ENCODE measurements around the gene SPRYD3. TPM values are rescaled to one million over a fixed set of nuclear protein-coding genes. Genes with fewer than 3 reads are reported as not detected.

Gene SPRYD3
- polyA plus RNA-seq (2013, experiment 1 of 2) = 15.3 TPM
- 14.7 TPM for polyA plus RNA-seq (2013, experiment 2 of 2)

- Histone ChIP-seq H3K4me2 (ENCODE audit: low read length, poor library complexity, severe bottlenecking) (peak within 1 kb of the TSS; percentile 83), H3K9me3 (ENCODE audit: control insufficient read depth, low read length) (no peaks in the 10 kb centered on the region), H3K36me3 (ENCODE audit: control insufficient read depth in 1 of 2, insufficient read depth in 2 of 2, low read depth in 1 of 2, low read length in 2 of 2) (peaks cover 20 to 30% of the 10 kb centered on the region in 2 experiments), H3K9ac (ENCODE audit: low read length) (peak within 1 kb of the TSS; percentile 94), H3K27ac (ENCODE audit: low read length, poor library complexity, severe bottlenecking) (peak within 1 kb of the TSS; percentile 96), H2BK120ac (ENCODE audit: low read depth, low read length) (peak within 1 kb of the TSS; percentile 91), H2BK15ac (ENCODE audit: low read depth, poor library complexity, severe bottlenecking) (peak within 1 kb of the TSS; percentile 88), H3K4me3 (ENCODE audit: insufficient read depth in 1 of 2, low read depth in 1 of 2, low read length in 2 of 2) (peak within 1 kb of the TSS; percentile 68 to 87), H2AFZ (ENCODE audit: low read depth, low read length) (peak within 1 kb of the TSS; percentile 63), H2BK5ac (ENCODE audit: low read depth, low read length, poor library complexity, severe bottlenecking) (peak within 1 kb of the TSS; percentile 34), H2BK12ac (ENCODE audit: low read length in 2 of 2) (peak within 1 kb of the TSS in 1 of 2 experiments; percentile 85), H3K4me1 (ENCODE audit: control insufficient read depth, insufficient read depth, low read depth, low read length) (peaks cover 5% of the 10 kb centered on the region), H3K4ac (ENCODE audit: low read depth in 1 of 2, low read length in 2 of 2) (peak within 1 kb of the TSS; percentile 80 to 98), H4K8ac (ENCODE audit: low read length) (peak within 1 kb of the TSS; percentile 95), H3K18ac (ENCODE audit: low read depth in 1 of 2, low read length in 2 of 2) (peak within 1 kb of the TSS; percentile 93 to 99), H3K14ac (ENCODE audit: low read length in 2 of 2) (peak within 1 kb of the TSS in 1 of 2 experiments; percentile 88), H3K27me3 (ENCODE audit: control insufficient read depth in 1 of 2, insufficient read depth in 1 of 2, low read length in 2 of 2) (no peaks in the 10 kb centered on the region), H3K79me1 (replicated peaks; ENCODE audit: low read length, poor library complexity, severe bottlenecking) (peaks cover 25% of the 10 kb centered on the region), H4K91ac (ENCODE audit: low read length) (peak within 1 kb of the TSS; percentile 95), H2AK5ac (ENCODE audit: low read length, severe bottlenecking) (peak within 1 kb of the TSS; percentile 72), H3K23ac (ENCODE audit: low read length in 2 of 2) (peak within 1 kb of the TSS in 1 of 2 experiments; percentile 73)
- WGBS = 2% methylated on average over 62 of the region's 67 CpGs
- peak; percentile 98 for DNase-seq
These were observed at the start of gene SPRYD3 for GRCh38 chr12:53079226-53080117. Gene SPRYD3 (minus strand): TSS chr12:53079390. CDS start chr12:53079333, 57 bp downstream.

GRCh38 chr12:53127169-53127568, 48.0 kb upstream of the SPRYD3 start:
- no peak overlapping the region for H3K18ac ChIP-seq (ENCODE audit: low read depth in 1 of 2, low read length in 2 of 2)
- no peak overlapping the region for H3K9ac ChIP-seq (ENCODE audit: low read length)
- H3K14ac ChIP-seq (ENCODE audit: low read length in 2 of 2) = no peak overlapping the region
- H4K91ac ChIP-seq (ENCODE audit: low read length) = no peak overlapping the region
- H3K79me1 ChIP-seq (replicated peaks; ENCODE audit: low read length, poor library complexity, severe bottlenecking) = no peaks in the 10 kb centered on the region
- no peak overlapping the region for H3K23ac ChIP-seq (ENCODE audit: low read length in 2 of 2)
- no peak overlapping the region for H2BK15ac ChIP-seq (ENCODE audit: low read depth, poor library complexity, severe bottlenecking)
- H4K8ac ChIP-seq (ENCODE audit: low read length) = no peak overlapping the region
- no peak overlapping the region for H2BK5ac ChIP-seq (ENCODE audit: low read depth, low read length, poor library complexity, severe bottlenecking)
- H3K4ac ChIP-seq (ENCODE audit: low read depth in 1 of 2, low read length in 2 of 2) = no peak overlapping the region
- H3K4me3 ChIP-seq (ENCODE audit: insufficient read depth in 1 of 2, low read depth in 1 of 2, low read length in 2 of 2) = no peak overlapping the region
- no peak overlapping the region for H3K27ac ChIP-seq (ENCODE audit: low read length, poor library complexity, severe bottlenecking)
- H3K9me3 ChIP-seq (ENCODE audit: control insufficient read depth, low read length) = no peaks in the 10 kb centered on the region
- peaks cover 0 to 19% of the 10 kb centered on the region in 2 experiments for H3K27me3 ChIP-seq (ENCODE audit: control insufficient read depth in 1 of 2, insufficient read depth in 1 of 2, low read length in 2 of 2)
- no peak overlapping the region for H2BK120ac ChIP-seq (ENCODE audit: low read depth, low read length)
- no peak overlapping the region for H2AFZ ChIP-seq (ENCODE audit: low read depth, low read length)
- no peaks in the 10 kb centered on the region for H3K36me3 ChIP-seq (ENCODE audit: control insufficient read depth in 1 of 2, insufficient read depth in 2 of 2, low read depth in 1 of 2, low read length in 2 of 2)
- H2AK5ac ChIP-seq (ENCODE audit: low read length, severe bottlenecking) = no peak overlapping the region
- no peak overlapping the region for H3K4me2 ChIP-seq (ENCODE audit: low read length, poor library complexity, severe bottlenecking)
- H3K4me1 ChIP-seq (ENCODE audit: control insufficient read depth, insufficient read depth, low read depth, low read length) = peaks cover 5% of the 10 kb centered on the region
- no peak overlapping the region for H2BK12ac ChIP-seq (ENCODE audit: low read length in 2 of 2)
- 94% methylated on average over 1 of the region's 1 CpG for WGBS
- no peak for DNase-seq

GRCh38 chr12:53124352-53124723, 45.1 kb upstream of the SPRYD3 start:
- H2AK5ac ChIP-seq (ENCODE audit: low read length, severe bottlenecking) = no peak overlapping the region
- H3K4me3 ChIP-seq (ENCODE audit: insufficient read depth in 1 of 2, low read depth in 1 of 2, low read length in 2 of 2) = no peak overlapping the region
- H2AFZ ChIP-seq (ENCODE audit: low read depth, low read length) = no peak overlapping the region
- H4K8ac ChIP-seq (ENCODE audit: low read length) = no peak overlapping the region
- no peaks in the 10 kb centered on the region for H3K36me3 ChIP-seq (ENCODE audit: control insufficient read depth in 1 of 2, insufficient read depth in 2 of 2, low read depth in 1 of 2, low read length in 2 of 2)
- no peak overlapping the region for H3K9ac ChIP-seq (ENCODE audit: low read length)
- peaks cover 5% of the 10 kb centered on the region for H3K4me1 ChIP-seq (ENCODE audit: control insufficient read depth, insufficient read depth, low read depth, low read length)
- H3K4ac ChIP-seq (ENCODE audit: low read depth in 1 of 2, low read length in 2 of 2) = no peak overlapping the region
- no peak overlapping the region for H3K27ac ChIP-seq (ENCODE audit: low read length, poor library complexity, severe bottlenecking)
- no peaks in the 10 kb centered on the region for H3K79me1 ChIP-seq (replicated peaks; ENCODE audit: low read length, poor library complexity, severe bottlenecking)
- H3K14ac ChIP-seq (ENCODE audit: low read length in 2 of 2) = no peak overlapping the region
- no peaks in the 10 kb centered on the region for H3K9me3 ChIP-seq (ENCODE audit: control insufficient read depth, low read length)
- H2BK5ac ChIP-seq (ENCODE audit: low read depth, low read length, poor library complexity, severe bottlenecking) = no peak overlapping the region
- H4K91ac ChIP-seq (ENCODE audit: low read length) = no peak overlapping the region
- H3K23ac ChIP-seq (ENCODE audit: low read length in 2 of 2) = no peak overlapping the region
- peaks cover 0 to 11% of the 10 kb centered on the region in 2 experiments for H3K27me3 ChIP-seq (ENCODE audit: control insufficient read depth in 1 of 2, insufficient read depth in 1 of 2, low read length in 2 of 2)
- H3K18ac ChIP-seq (ENCODE audit: low read depth in 1 of 2, low read length in 2 of 2) = no peak overlapping the region
- H2BK12ac ChIP-seq (ENCODE audit: low read length in 2 of 2) = no peak overlapping the region
- no peak overlapping the region for H3K4me2 ChIP-seq (ENCODE audit: low read length, poor library complexity, severe bottlenecking)
- DNase-seq = no peak
- H2BK15ac ChIP-seq (ENCODE audit: low read depth, poor library complexity, severe bottlenecking) = no peak overlapping the region
- H2BK120ac ChIP-seq (ENCODE audit: low read depth, low read length) = no peak overlapping the region

- Histone ChIP-seq H3K4me3 (ENCODE audit: insufficient read depth in 1 of 2, low read depth in 1 of 2, low read length in 2 of 2) (no peak overlapping the region), H3K36me3 (ENCODE audit: control insufficient read depth in 1 of 2, insufficient read depth in 2 of 2, low read depth in 1 of 2, low read length in 2 of 2) (no peaks in the 10 kb centered on the region), H4K8ac (ENCODE audit: low read length) (no peak overlapping the region), H3K4me2 (ENCODE audit: low read length, poor library complexity, severe bottlenecking) (no peak overlapping the region), H2BK12ac (ENCODE audit: low read length in 2 of 2) (no peak overlapping the region), H3K79me1 (replicated peaks; ENCODE audit: low read length, poor library complexity, severe bottlenecking) (no peaks in the 10 kb centered on the region), H3K14ac (ENCODE audit: low read length in 2 of 2) (no peak overlapping the region), H3K4ac (ENCODE audit: low read depth in 1 of 2, low read length in 2 of 2) (no peak overlapping the region), H3K27me3 (ENCODE audit: control insufficient read depth in 1 of 2, insufficient read depth in 1 of 2, low read length in 2 of 2) (peaks cover 0 to 6% of the 10 kb centered on the region in 2 experiments), H2AFZ (ENCODE audit: low read depth, low read length) (no peak overlapping the region), H2BK15ac (ENCODE audit: low read depth, poor library complexity, severe bottlenecking) (no peak overlapping the region), H2AK5ac (ENCODE audit: low read length, severe bottlenecking) (no peak overlapping the region), H3K9ac (ENCODE audit: low read length) (no peak overlapping the region), H2BK5ac (ENCODE audit: low read depth, low read length, poor library complexity, severe bottlenecking) (no peak overlapping the region), H3K9me3 (ENCODE audit: control insufficient read depth, low read length) (no peaks in the 10 kb centered on the region), H3K4me1 (ENCODE audit: control insufficient read depth, insufficient read depth, low read depth, low read length) (peaks cover 5% of the 10 kb centered on the region), H2BK120ac (ENCODE audit: low read depth, low read length) (no peak overlapping the region), H3K27ac (ENCODE audit: low read length, poor library complexity, severe bottlenecking) (no peak overlapping the region), H3K18ac (ENCODE audit: low read depth in 1 of 2, low read length in 2 of 2) (no peak overlapping the region), H3K23ac (ENCODE audit: low read length in 2 of 2) (no peak overlapping the region), H4K91ac (ENCODE audit: low read length) (peak overlapping the region; percentile 78)
- peak; percentile 23 for DNase-seq
- WGBS = 88% methylated on average over 16 of the region's 16 CpGs
These were observed 44.6 kb upstream of the SPRYD3 start for GRCh38 chr12:53123578-53124351.

Data from mesenchymal stem cell (in vitro differentiated cells and primary cell).